Mucosa of stomach (tissue), 1 donor: ENCODE data around the gene PRDM5.

Experiments
- H3K27me3 ChIP-seq: one replicate; pipeline ENCODE4 v1.7.0; 2013; ENCODE audit warnings: mild to moderate bottlenecking, low read length; ENCODE audit not compliant: control insufficient read depth, insufficient read depth
- H3K36me3 ChIP-seq: one replicate; pipeline ENCODE4 v1.7.0; 2013; ENCODE audit warnings: low read length; ENCODE audit not compliant: control insufficient read depth, insufficient read depth
- H3K4me1 ChIP-seq: one replicate; pipeline ENCODE4 v1.7.0; 2013; ENCODE audit warnings: mild to moderate bottlenecking, low read length; ENCODE audit not compliant: control insufficient read depth, insufficient read depth
- H3K4me3 ChIP-seq: one replicate; pipeline ENCODE4 v1.7.0; 2013; ENCODE audit warnings: low read length
- H3K9ac ChIP-seq: one replicate; pipeline ENCODE4 v1.7.0; 2013; ENCODE audit warnings: mild to moderate bottlenecking, low read length, moderate library complexity
- H3K9me3 ChIP-seq: one replicate; pipeline ENCODE4 v1.7.0; 2013; ENCODE audit warnings: mild to moderate bottlenecking, low read length, moderate library complexity; ENCODE audit not compliant: control insufficient read depth
- donor health status: Pancreatic carcinoma.

The PRDM5 gene

DNA sequence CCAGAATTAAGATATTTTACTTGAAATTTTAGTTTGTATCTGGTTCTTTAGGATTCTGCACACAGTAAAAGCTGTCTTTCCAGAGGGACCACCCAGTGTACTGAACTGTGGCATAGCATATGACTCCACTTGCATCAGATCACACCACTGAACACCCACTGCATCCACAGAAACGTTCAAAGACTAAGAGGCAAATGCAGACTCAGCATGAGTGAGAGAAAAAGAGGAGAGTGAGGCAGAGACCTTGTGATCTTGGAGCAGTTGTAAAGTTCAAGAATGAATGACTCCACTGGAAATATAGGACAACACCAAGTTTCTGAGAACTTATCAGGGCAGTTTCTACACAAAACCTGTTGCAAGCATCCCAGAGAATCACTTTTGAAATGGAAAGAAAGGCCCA lies 20.8 kb downstream of the PRDM5 start:
- no peaks in the 10 kb centered on the region for H3K36me3 ChIP-seq
- no peak overlapping the region for H3K4me3 ChIP-seq
- no peaks in the 10 kb centered on the region for H3K4me1 ChIP-seq
- no peaks in the 10 kb centered on the region for H3K27me3 ChIP-seq
- H3K9me3 ChIP-seq, result no peaks in the 10 kb centered on the region
- H3K9ac ChIP-seq, result no peak overlapping the region

DNA sequence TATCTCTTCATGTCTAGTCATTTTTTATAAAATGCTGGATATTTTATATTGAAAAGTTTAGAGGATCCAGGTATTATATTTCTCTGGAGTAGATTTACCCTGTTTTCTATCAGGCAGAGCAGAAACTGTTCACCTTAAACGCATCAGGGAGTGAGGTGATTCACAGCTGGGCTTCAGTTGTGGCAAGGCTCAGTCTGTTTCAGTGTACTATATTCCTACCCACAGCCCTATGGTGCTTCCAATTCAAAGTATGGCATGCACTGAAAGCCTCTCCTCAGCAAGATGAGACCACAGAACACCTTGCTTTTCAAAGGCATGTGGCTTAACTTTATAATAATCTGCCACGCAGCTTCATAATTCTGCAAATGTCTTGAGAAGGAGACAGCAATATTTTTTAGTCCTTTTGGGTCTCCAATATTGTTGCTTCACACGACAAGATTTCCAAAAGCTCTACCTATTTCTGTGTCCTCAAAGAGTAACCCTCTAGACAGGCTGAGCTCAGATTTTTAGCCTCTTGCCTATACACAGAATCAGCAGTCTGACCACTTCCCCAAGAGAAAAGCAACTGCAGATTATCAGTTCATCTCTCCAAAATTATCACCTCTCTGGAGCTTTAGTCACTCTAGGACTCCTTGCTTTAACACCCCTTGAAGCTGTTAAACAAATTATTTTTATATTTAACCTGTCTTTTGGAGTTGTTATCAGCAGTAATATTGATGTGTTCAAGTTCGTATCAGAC lies 24.4 kb downstream of the PRDM5 start:
- Histone ChIP-seq H3K4me3 (no peak overlapping the region), H3K4me1 (no peaks in the 10 kb centered on the region), H3K36me3 (no peaks in the 10 kb centered on the region), H3K27me3 (no peaks in the 10 kb centered on the region), H3K9ac (no peak overlapping the region), H3K9me3 (no peaks in the 10 kb centered on the region)

- Histone ChIP-seq H3K9ac (no peak overlapping the region), H3K4me3 (no peak overlapping the region), H3K9me3 (no peaks in the 10 kb centered on the region), H3K36me3 (no peaks in the 10 kb centered on the region), H3K4me1 (no peaks in the 10 kb centered on the region), H3K27me3 (no peaks in the 10 kb centered on the region)
Measured at GRCh38 chr4:120895554-120895953, 27.0 kb downstream of the PRDM5 start.

DNA sequence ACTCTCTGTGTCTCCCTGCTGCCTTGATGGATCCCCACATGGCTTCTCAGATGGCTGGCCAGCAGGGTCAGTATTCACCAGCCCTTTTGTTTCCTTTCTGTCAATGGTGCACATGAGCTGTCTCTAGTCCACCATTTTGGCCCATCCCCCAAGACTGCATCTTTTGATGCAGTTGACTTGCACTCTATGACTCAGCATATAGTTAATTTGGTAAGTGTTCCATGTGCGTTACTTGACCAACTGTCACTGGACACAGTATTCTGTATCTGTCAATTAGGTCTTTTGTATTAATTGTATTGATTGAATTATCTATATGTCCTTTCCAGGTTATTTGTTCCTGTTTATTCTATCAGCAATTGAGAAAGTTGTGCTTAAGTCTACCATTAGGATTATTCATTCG lies 29.2 kb downstream of the PRDM5 start:
- Histone ChIP-seq H3K36me3 (no peaks in the 10 kb centered on the region), H3K4me1 (no peaks in the 10 kb centered on the region), H3K9me3 (no peaks in the 10 kb centered on the region), H3K9ac (no peak overlapping the region), H3K27me3 (no peaks in the 10 kb centered on the region), H3K4me3 (no peak overlapping the region)

DNA sequence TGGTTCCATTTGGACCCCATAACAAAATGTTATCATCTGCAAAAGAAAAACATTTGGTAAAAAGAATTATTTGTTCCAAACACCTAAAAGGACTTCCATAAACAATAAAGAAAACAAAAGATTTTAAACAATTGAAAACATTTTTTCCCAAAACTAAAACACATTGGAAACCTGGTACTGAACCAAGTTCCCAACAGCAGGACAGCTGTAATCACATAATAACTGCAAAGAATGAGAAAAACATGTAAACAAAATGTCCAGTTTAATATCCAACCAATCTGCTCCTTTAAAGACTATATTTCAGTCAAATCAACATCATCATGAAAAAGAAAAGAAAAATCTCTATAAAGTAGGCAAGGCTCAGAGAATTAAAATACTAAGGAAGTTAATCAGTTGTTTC lies 36.3 kb downstream of the PRDM5 start:
- H3K9me3 ChIP-seq, result no peaks in the 10 kb centered on the region
- H3K4me3 ChIP-seq, result no peak overlapping the region
- no peak overlapping the region for H3K9ac ChIP-seq
- no peaks in the 10 kb centered on the region for H3K4me1 ChIP-seq
- H3K27me3 ChIP-seq, result no peaks in the 10 kb centered on the region
- H3K36me3 ChIP-seq, result no peaks in the 10 kb centered on the region

DNA sequence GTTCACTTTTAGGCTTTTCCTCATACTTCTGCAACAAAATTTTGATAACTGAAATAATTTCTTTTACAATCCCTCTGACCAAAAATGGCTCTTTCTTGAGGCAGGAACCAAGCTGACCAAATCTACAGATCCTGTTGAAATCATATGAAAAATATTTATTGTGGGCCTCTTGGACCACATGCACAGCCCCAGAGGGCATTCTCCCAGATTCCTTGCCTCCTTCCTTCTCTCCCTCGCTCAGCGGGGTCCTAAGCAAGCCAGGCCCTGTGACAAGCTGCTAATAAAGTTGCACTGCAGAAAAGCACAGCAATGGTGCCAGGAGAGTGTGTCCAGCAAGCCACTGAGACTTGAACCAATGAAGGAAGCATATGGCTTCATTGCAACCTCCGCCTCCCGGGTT lies 40.7 kb downstream of the PRDM5 start:
- no peak overlapping the region for H3K4me3 ChIP-seq
- H3K27me3 ChIP-seq, result no peaks in the 10 kb centered on the region
- no peaks in the 10 kb centered on the region for H3K9me3 ChIP-seq
- no peak overlapping the region for H3K9ac ChIP-seq
- no peaks in the 10 kb centered on the region for H3K4me1 ChIP-seq
- no peaks in the 10 kb centered on the region for H3K36me3 ChIP-seq

GRCh38 chr4:120881351-120881750 lies 41.2 kb downstream of the PRDM5 start:
- no peak overlapping the region for H3K4me3 ChIP-seq

DNA sequence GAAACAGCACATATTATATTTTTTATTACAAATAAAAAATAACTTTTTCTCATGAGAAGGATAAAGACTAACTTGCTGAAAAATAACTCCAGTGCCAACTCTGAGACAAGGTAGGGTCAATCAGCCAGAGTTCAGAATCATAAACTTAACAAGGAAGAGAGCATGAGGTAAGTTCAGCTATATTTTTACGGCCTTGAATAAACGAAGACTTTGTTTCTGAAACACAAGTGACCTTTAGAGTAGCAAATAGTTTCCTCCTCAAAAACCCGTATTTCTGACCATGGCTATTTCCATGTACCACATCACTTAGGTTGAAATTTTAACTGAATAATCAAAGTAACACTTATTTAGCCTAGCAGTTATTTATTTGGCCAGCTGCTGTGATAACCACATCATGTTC lies 45.5 kb downstream of the PRDM5 start:
- Histone ChIP-seq H3K4me3 (no peak overlapping the region), H3K36me3 (no peaks in the 10 kb centered on the region), H3K4me1 (no peaks in the 10 kb centered on the region), H3K9me3 (no peaks in the 10 kb centered on the region), H3K9ac (no peak overlapping the region), H3K27me3 (no peaks in the 10 kb centered on the region)

More at GRCh38 chr4:120881351-120881750, 41.2 kb downstream of the PRDM5 start:
- Histone ChIP-seq H3K9me3 (no peaks in the 10 kb centered on the region), H3K27me3 (no peaks in the 10 kb centered on the region), H3K9ac (no peak overlapping the region), H3K36me3 (no peaks in the 10 kb centered on the region), H3K4me1 (no peaks in the 10 kb centered on the region)

- Histone ChIP-seq H3K9me3 (no peaks in the 10 kb centered on the region), H3K36me3 (no peaks in the 10 kb centered on the region), H3K9ac (no peak overlapping the region), H3K4me3 (no peak overlapping the region), H3K4me1 (no peaks in the 10 kb centered on the region), H3K27me3 (no peaks in the 10 kb centered on the region)
Measured at GRCh38 chr4:120874792-120875774, 47.4 kb downstream of the PRDM5 start.

GRCh38 chr4:120873554-120873953 lies 49.0 kb downstream of the PRDM5 start:
- no peak overlapping the region for H3K4me3 ChIP-seq
- H3K27me3 ChIP-seq, result no peaks in the 10 kb centered on the region
- no peaks in the 10 kb centered on the region for H3K9me3 ChIP-seq
- H3K9ac ChIP-seq, result no peak overlapping the region
- H3K36me3 ChIP-seq, result no peaks in the 10 kb centered on the region
- no peaks in the 10 kb centered on the region for H3K4me1 ChIP-seq

DNA sequence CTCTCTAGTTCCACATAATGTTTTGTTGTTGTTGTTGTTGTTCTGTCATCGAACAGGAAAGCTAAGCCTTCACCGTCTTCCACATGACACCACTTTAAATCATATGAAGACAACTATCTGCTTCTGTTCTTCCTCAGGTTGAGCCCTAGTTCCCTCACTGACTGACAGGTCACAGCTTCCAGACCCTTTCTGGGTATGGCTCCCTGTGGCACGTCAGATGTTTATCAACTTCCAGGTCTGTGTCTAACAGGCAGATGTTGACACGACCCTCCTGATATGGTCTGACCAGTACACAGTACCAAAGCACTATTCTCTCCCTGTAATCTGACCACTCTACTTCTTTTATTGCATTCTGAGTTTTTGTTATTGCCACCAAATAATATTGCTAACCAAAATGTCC lies 51.4 kb downstream of the PRDM5 start:
- Histone ChIP-seq H3K9me3 (no peaks in the 10 kb centered on the region), H3K27me3 (no peaks in the 10 kb centered on the region), H3K36me3 (no peaks in the 10 kb centered on the region), H3K9ac (no peak overlapping the region), H3K4me3 (no peak overlapping the region), H3K4me1 (no peaks in the 10 kb centered on the region)

GRCh38 chr4:120870279-120870673 lies 52.2 kb downstream of the PRDM5 start:
- H3K4me1 ChIP-seq, result no peaks in the 10 kb centered on the region
- no peaks in the 10 kb centered on the region for H3K27me3 ChIP-seq
- H3K9ac ChIP-seq, result no peak overlapping the region
- no peaks in the 10 kb centered on the region for H3K36me3 ChIP-seq
- H3K4me3 ChIP-seq, result no peak overlapping the region
- no peaks in the 10 kb centered on the region for H3K9me3 ChIP-seq
